ENCODE data around the gene A2M.

The A2M gene

DNA sequence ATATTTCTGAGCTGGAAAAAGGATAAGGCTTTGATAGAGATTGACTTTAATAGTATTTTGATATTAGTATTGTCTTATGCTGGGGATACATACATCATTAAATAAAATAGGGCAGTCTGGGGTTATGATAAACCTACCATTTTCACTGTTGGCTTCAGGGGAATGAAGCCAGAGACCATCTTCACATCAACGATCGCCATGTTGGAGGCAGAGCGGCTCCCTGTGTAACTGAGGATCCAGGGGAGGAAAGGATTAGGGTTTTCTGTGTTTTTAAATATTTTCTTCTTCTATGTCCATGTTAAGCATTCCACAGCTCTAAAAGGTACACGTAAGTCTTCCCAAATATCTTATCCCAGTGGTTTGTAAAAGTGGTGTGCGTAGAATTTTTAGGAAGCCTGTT is 45.4 kb downstream of the A2M start:
- Histone ChIP-seq H3K9me3 (ENCODE audit: control insufficient read depth, insufficient read depth, low read length) (no peaks in the 10 kb centered on the region), H3K27ac (ENCODE audit: low read length) (no peak overlapping the region), H3K4me3 (ENCODE audit: low read length) (no peak overlapping the region), H3K27me3 (ENCODE audit: control insufficient read depth, insufficient read depth, low read length) (no peaks in the 10 kb centered on the region), H3K4me1 (ENCODE audit: control insufficient read depth, insufficient read depth, low read length) (peaks cover 2% of the 10 kb centered on the region; the same call in 1 of the 2 replicates), H3K36me3 (ENCODE audit: control insufficient read depth, insufficient read depth, low read length) (no peaks in the 10 kb centered on the region)
- no CpG with 5 or more reads among the region's 5 CpGs for WGBS (ENCODE audit: insufficient coverage, insufficient read length)
- DNase-seq (ENCODE audit: low read depth, low spot score), result no peak

DNA sequence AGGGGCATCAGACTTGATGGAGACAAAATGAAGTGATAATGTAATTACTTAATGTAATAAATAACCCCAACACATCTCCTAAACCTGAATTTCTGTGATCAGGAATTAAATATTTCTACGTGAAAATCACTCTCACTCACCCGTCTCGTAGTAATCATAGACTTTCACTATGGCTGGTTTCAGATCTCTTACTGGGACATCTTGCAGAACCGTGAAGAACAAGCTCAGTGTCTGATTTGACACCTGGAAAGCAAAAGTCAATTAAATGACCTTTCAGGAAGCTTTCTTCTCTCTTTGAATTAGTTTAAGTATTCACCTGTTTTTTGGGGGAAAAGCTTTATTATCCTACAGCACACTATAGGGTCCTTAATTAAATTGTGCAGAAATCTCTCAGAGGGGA is 47.1 kb downstream of the A2M start:
- H3K36me3 ChIP-seq (ENCODE audit: control insufficient read depth, insufficient read depth, low read length), result no peaks in the 10 kb centered on the region
- no peaks in the 10 kb centered on the region for H3K27me3 ChIP-seq (ENCODE audit: control insufficient read depth, insufficient read depth, low read length)
- peaks cover 4% of the 10 kb centered on the region; the same call in 1 of the 2 replicates for H3K4me1 ChIP-seq (ENCODE audit: control insufficient read depth, insufficient read depth, low read length)
- WGBS (ENCODE audit: insufficient coverage, insufficient read length), result no CpG with 5 or more reads among the region's 4 CpGs
- H3K9me3 ChIP-seq (ENCODE audit: control insufficient read depth, insufficient read depth, low read length), result no peaks in the 10 kb centered on the region
- H3K4me3 ChIP-seq (ENCODE audit: low read length), result no peak overlapping the region
- DNase-seq (ENCODE audit: low read depth, low spot score), result no peak
- no peak overlapping the region for H3K27ac ChIP-seq (ENCODE audit: low read length)

DNA sequence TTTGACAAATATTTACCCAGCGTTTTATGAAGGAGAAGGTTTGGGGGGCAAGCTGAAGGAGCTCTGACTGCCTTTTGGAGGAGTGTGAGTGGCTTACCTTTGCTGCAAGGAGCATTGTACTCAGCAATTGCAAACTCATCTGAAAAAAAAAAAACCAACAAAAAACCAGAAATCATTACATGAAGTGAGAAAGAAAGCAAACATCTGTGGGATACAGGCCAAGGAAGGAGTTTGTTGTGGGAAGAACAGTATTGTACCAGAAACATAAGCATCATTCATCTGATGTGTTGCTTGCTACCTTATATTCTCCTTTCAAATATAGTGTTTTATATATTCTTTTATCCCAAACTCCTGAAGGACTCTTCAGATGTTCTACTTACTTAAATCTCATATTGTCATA is 47.6 kb downstream of the A2M start:
- Histone ChIP-seq H3K4me1 (ENCODE audit: control insufficient read depth, insufficient read depth, low read length) (peaks cover 4% of the 10 kb centered on the region; the same call in 1 of the 2 replicates), H3K27ac (ENCODE audit: low read length) (no peak overlapping the region), H3K9me3 (ENCODE audit: control insufficient read depth, insufficient read depth, low read length) (no peaks in the 10 kb centered on the region), H3K4me3 (ENCODE audit: low read length) (no peak overlapping the region), H3K36me3 (ENCODE audit: control insufficient read depth, insufficient read depth, low read length) (no peaks in the 10 kb centered on the region), H3K27me3 (ENCODE audit: control insufficient read depth, insufficient read depth, low read length) (no peaks in the 10 kb centered on the region)
- WGBS (ENCODE audit: insufficient coverage, insufficient read length), result no CpG with 5 or more reads among the region's 1 CpG
- DNase-seq (ENCODE audit: low read depth, low spot score), result no peak

DNA sequence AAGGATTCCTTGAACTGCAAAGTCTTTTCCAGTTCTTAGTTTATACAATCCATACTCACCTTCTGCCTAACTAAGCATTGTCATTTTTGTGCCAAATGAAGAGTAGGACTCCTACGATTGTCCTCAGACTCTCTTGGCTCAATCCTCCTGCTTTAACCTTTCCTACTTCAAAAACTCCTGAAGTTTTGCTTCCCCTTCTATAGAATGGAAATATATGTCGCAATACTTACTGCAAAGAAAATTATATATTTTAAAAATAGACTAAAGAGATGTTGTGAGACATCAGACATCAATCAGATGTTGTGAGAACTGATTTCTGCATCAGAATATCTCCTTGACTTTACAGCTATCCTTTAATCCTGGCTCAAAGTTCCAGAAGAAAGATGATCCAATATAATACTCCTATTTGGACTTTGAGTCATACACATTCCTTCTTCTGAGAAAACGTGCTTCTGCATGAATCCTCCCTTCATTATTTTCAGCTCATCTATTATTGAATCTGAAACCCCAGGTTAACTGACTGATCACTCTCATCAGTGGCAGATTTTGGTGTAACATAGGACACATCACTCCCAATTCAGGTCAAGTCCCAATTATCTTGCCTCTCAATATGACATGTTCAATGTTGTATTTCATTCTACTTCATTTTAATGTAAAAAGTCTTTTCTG is 48.8 kb downstream of the A2M start:
- Histone ChIP-seq H3K36me3 (ENCODE audit: control insufficient read depth, insufficient read depth, low read length) (no peaks in the 10 kb centered on the region), H3K9me3 (ENCODE audit: control insufficient read depth, insufficient read depth, low read length) (no peaks in the 10 kb centered on the region), H3K4me1 (ENCODE audit: control insufficient read depth, insufficient read depth, low read length) (peaks cover 4% of the 10 kb centered on the region; the same call in 1 of the 2 replicates), H3K27me3 (ENCODE audit: control insufficient read depth, insufficient read depth, low read length) (no peaks in the 10 kb centered on the region), H3K27ac (ENCODE audit: low read length) (no peak overlapping the region), H3K4me3 (ENCODE audit: low read length) (no peak overlapping the region)
- no peak for DNase-seq (ENCODE audit: low read depth, low spot score)
- no CpG with 5 or more reads among the region's 3 CpGs for WGBS (ENCODE audit: insufficient coverage, insufficient read length)

DNA sequence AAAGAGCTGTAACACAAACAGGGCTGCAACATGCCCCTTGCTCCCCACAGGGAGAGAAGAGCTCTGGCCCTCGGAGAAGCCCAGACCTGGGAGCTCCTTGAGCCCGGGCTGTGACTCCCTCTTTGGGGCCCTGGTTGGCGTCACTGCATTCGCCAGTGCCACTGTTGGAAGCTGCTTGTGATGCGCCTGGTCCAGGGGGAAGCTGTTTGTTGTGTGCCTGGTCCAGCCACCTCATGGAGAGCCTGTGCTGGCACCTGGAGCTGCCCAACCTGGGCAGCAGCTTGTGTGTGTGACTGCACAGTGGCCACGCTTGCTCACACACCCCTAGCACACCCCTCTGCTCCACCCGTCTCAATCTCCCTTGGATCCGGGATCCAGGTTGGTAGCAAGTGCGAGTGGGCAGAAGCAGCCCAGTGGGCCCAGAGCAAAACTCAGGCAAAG is 49.5 kb downstream of the A2M start:
- Histone ChIP-seq H3K9me3 (ENCODE audit: control insufficient read depth, insufficient read depth, low read length) (no peaks in the 10 kb centered on the region), H3K36me3 (ENCODE audit: control insufficient read depth, insufficient read depth, low read length) (no peaks in the 10 kb centered on the region), H3K27me3 (ENCODE audit: control insufficient read depth, insufficient read depth, low read length) (no peaks in the 10 kb centered on the region), H3K4me1 (ENCODE audit: control insufficient read depth, insufficient read depth, low read length) (peaks cover 4% of the 10 kb centered on the region; the same call in 1 of the 2 replicates), H3K4me3 (ENCODE audit: low read length) (no peak overlapping the region), H3K27ac (ENCODE audit: low read length) (no peak overlapping the region)
- WGBS (ENCODE audit: insufficient coverage, insufficient read length), result no CpG with 5 or more reads among the region's 9 CpGs
- no peak for DNase-seq (ENCODE audit: low read depth, low spot score)

DNA sequence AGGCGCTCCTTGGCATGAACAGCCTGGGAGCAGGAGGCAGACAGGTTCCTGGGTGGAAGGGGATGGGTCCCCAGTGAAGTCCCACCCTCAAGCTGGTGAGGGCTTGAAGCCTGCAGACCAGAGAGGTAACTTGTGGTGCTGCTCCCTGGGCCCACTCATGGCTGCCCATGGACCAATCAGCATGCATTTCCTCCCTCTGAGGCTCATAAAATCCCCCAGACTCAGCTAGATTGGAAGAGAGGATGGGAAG is 50.2 kb downstream of the A2M start:
- Histone ChIP-seq H3K36me3 (ENCODE audit: control insufficient read depth, insufficient read depth, low read length) (no peaks in the 10 kb centered on the region), H3K27ac (ENCODE audit: low read length) (no peak overlapping the region), H3K4me3 (ENCODE audit: low read length) (peak overlapping the region; percentile 82; the same call in 1 of the 2 replicates), H3K27me3 (ENCODE audit: control insufficient read depth, insufficient read depth, low read length) (no peaks in the 10 kb centered on the region), H3K9me3 (ENCODE audit: control insufficient read depth, insufficient read depth, low read length) (no peaks in the 10 kb centered on the region), H3K4me1 (ENCODE audit: control insufficient read depth, insufficient read depth, low read length) (peaks cover 4% of the 10 kb centered on the region; the same call in 1 of the 2 replicates)
- no CpG with 5 or more reads among the region's 1 CpG for WGBS (ENCODE audit: insufficient coverage, insufficient read length)
- DNase-seq (ENCODE audit: low read depth, low spot score), result no peak

DNA sequence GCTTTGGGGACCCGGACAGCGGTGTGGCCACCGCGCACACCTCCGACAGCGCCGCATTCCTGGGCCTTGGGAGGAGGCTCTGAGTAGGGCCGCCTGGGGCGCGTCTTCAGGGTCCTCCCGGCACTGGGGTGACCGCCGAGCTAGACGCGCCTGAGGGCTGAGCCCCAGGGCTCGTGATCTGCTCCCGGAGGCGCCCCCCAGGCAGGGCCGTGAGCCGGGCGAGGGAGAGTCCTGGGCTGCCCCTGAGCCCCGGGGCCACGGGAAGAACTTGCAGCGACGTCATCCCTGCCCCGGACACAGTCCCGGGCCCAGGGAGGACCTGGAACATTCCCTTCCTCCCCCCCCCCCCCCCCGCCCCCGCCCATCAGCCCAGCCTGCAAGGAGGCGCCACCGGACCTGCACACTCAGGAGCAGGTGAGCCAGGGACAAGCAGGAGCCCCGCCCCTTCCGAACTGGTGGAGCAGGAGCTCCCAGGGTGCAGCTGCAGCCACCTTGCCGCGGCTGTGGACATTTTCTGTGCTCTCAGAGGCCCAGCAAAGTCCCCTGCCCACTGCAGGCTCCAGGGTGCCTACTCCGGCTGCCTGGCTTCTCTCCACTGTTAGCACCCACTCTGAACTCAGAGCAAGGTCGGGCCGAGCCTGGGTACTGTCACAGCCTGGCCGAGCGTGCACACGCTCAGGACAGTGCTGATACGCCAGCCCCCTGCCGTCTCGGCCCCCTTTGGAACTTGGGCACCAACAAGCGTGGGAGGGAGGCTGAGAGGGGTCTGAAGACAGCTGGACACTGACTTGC is 50.7 kb downstream of the A2M start:
- Histone ChIP-seq H3K4me1 (ENCODE audit: control insufficient read depth, insufficient read depth, low read length) (peaks cover 4% of the 10 kb centered on the region; the same call in 1 of the 2 replicates), H3K27ac (ENCODE audit: low read length) (no peak overlapping the region), H3K9me3 (ENCODE audit: control insufficient read depth, insufficient read depth, low read length) (no peaks in the 10 kb centered on the region), H3K36me3 (ENCODE audit: control insufficient read depth, insufficient read depth, low read length) (no peaks in the 10 kb centered on the region), H3K27me3 (ENCODE audit: control insufficient read depth, insufficient read depth, low read length) (no peaks in the 10 kb centered on the region), H3K4me3 (ENCODE audit: low read length) (peak overlapping the region; percentile 82)
- DNase-seq (ENCODE audit: low read depth, low spot score), result peak; percentile 52
- WGBS (ENCODE audit: insufficient coverage, insufficient read length), result no CpG with 5 or more reads among the region's 45 CpGs

DNA sequence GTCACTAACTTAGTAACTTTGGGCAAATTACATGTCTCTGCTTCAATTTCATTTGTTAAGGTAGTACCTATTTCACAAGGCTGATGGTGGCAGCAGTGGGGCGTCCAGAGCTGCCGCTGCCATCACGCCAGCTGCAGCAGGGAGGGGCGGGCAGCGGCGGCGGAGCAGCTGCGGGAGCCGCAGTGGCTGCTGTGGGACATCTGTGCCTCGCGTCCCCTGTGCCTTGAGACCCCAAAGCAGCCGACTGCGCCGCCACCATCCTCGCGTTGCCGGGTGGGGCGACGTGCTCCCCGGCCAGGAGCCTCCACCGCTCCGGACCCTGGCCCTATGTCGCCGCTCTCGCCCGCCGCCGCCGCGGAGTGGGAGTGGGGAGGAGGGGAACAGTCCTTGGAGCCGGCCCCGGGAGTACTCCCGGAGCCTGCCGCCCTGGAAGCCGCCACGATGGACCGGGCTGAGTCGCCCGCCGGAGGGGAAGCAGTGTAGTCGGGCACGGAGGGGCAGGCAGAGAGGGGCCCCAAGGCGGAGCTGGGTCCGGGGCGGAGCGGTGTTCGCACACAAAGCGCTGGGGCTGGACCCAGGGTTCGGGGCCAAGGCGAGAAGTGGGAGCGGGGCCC is 51.4 kb downstream of the A2M start:
- H3K27ac ChIP-seq (ENCODE audit: low read length), result no peak overlapping the region
- H3K27me3 ChIP-seq (ENCODE audit: control insufficient read depth, insufficient read depth, low read length), result no peaks in the 10 kb centered on the region
- DNase-seq (ENCODE audit: low read depth, low spot score), result peak; percentile 7
- H3K9me3 ChIP-seq (ENCODE audit: control insufficient read depth, insufficient read depth, low read length), result no peaks in the 10 kb centered on the region
- H3K4me3 ChIP-seq (ENCODE audit: low read length), result peak overlapping the region; percentile 82
- no peaks in the 10 kb centered on the region for H3K36me3 ChIP-seq (ENCODE audit: control insufficient read depth, insufficient read depth, low read length)
- peaks cover 4% of the 10 kb centered on the region; the same call in 1 of the 2 replicates for H3K4me1 ChIP-seq (ENCODE audit: control insufficient read depth, insufficient read depth, low read length)
- no CpG with 5 or more reads among the region's 51 CpGs for WGBS (ENCODE audit: insufficient coverage, insufficient read length)

DNA sequence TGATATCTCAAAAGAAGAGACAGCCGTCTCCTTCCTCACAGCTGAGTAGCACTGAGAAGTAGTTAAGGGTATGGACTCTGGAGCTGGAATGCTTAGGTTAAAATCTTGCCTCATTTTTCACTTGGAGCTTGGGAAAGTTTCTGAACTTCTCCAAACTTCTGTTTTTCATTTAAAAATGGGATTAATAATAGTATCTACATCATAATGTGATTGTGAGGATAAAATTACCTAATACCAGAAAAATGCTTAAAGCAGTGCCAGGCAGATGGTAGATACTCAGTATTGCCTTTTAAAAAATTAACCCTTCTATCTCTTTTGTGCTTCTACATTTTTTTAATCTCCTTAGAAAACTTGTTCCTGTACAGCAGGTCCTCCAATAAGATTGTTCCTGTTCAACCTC is 63.1 kb downstream of the A2M start:
- H3K4me1 ChIP-seq (ENCODE audit: control insufficient read depth, insufficient read depth, low read length), result no peaks in the 10 kb centered on the region
- H3K27me3 ChIP-seq (ENCODE audit: control insufficient read depth, insufficient read depth, low read length), result no peaks in the 10 kb centered on the region
- H3K4me3 ChIP-seq (ENCODE audit: low read length), result no peak overlapping the region
- DNase-seq (ENCODE audit: low read depth, low spot score), result no peak
- H3K9me3 ChIP-seq (ENCODE audit: control insufficient read depth, insufficient read depth, low read length), result no peaks in the 10 kb centered on the region
- no peak overlapping the region for H3K27ac ChIP-seq (ENCODE audit: low read length)
- no CpG with 5 or more reads among the region's 1 CpG for WGBS (ENCODE audit: insufficient coverage, insufficient read length)
- H3K36me3 ChIP-seq (ENCODE audit: control insufficient read depth, insufficient read depth, low read length), result no peaks in the 10 kb centered on the region

DNA sequence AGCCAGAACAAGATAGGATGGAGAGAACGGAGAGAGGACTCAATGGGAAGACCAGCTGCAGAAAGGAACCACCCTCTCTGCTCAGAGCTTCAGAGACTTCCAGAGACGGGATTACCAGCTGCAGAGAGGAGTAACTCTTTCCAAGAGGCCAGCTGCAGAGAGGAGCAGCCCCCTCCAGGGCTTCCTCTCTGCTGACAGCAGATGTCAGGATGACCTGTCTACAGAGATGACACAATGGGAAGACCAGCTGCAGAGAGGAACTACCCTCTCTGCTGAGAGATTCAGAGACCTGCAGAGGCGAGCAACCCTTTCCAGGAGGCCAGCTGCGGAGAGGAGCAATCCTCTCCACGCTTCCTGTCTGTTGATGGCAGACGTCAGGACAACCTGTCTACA is 64.6 kb downstream of the A2M start:
- Histone ChIP-seq H3K9me3 (ENCODE audit: control insufficient read depth, insufficient read depth, low read length) (no peaks in the 10 kb centered on the region), H3K4me1 (ENCODE audit: control insufficient read depth, insufficient read depth, low read length) (no peaks in the 10 kb centered on the region), H3K4me3 (ENCODE audit: low read length) (no peak overlapping the region), H3K27ac (ENCODE audit: low read length) (no peak overlapping the region), H3K27me3 (ENCODE audit: control insufficient read depth, insufficient read depth, low read length) (no peaks in the 10 kb centered on the region), H3K36me3 (ENCODE audit: control insufficient read depth, insufficient read depth, low read length) (no peaks in the 10 kb centered on the region)
- WGBS (ENCODE audit: insufficient coverage, insufficient read length), result no CpG with 5 or more reads among the region's 6 CpGs
- no peak for DNase-seq (ENCODE audit: low read depth, low spot score)

All from iPS DF 6.9 (cell line).